Measurements from ENCODE around the gene ARID3A.
A peak's percentile ranks its signal among the peaks of the same experiment; 100 is the strongest.

GRCh38 chr19:1000095-1000494 lies 74.3 kb downstream of the ARID3A start, which contains the start of gene GRIN3B:
- TF ChIP-seq CTCF (IDR thresholded peaks at IDR 0.05; ENCODE audit: insufficient read depth, low read length, poor library complexity, severe bottlenecking), result peak; percentile 20
- no peak for TF ChIP-seq EZH2phosphoT487 (conservative IDR thresholded peaks at IDR 0.05; ENCODE audit: low read length)
